Measurements from ENCODE around the gene USP16.

The USP16 gene

GRCh38 chr21:29033871-29034270 lies 9.4 kb downstream of the USP16 start:
- no peak for DNase-seq (ENCODE audit: low read depth)

GRCh38 chr21:29034678-29035077 lies 10.2 kb downstream of the USP16 start:
- DNase-seq (ENCODE audit: low read depth), result no peak

GRCh38 chr21:29052224-29052623 lies 27.8 kb downstream of the USP16 start:
- DNase-seq (ENCODE audit: low read depth), result no peak

GRCh38 chr21:29053011-29053553 lies 28.6 kb downstream of the USP16 start:
- no peak for DNase-seq (ENCODE audit: low read depth)

GRCh38 chr21:29053656-29054055 lies 29.2 kb downstream of the USP16 start:
- no peak for DNase-seq (ENCODE audit: low read depth)

- no peak for DNase-seq (ENCODE audit: low read depth)
These were observed 30.6 kb downstream of the USP16 start for GRCh38 chr21:29055080-29055479.

- DNase-seq (ENCODE audit: low read depth), result no peak
These were observed 31.5 kb downstream of the USP16 start for GRCh38 chr21:29056005-29056404.

GRCh38 chr21:29056538-29057050 lies 32.1 kb downstream of the USP16 start:
- no peak for DNase-seq (ENCODE audit: low read depth)

GRCh38 chr21:29064850-29065481 lies 40.5 kb downstream of the USP16 start:
- DNase-seq (ENCODE audit: low read depth), result no peak

- DNase-seq (ENCODE audit: low read depth), result no peak
These were observed 48.4 kb downstream of the USP16 start for GRCh38 chr21:29072873-29073221.

- peak; percentile 97 for DNase-seq (ENCODE audit: low read depth)
These were observed 48.9 kb downstream of the USP16 start, which contains the start of gene CCT8 for GRCh38 chr21:29073222-29074006. TSS of gene CCT8 (minus strand) at chr21:29073648. CDS start at chr21:29073590, 58 bp downstream.

- no peak for DNase-seq (ENCODE audit: low read depth)
These were observed 49.5 kb downstream of the USP16 start for GRCh38 chr21:29074007-29074376.

GRCh38 chr21:29074783-29075182 lies 50.3 kb downstream of the USP16 start:
- DNase-seq (ENCODE audit: low read depth), result no peak

GRCh38 chr21:29075706-29076466 lies 51.4 kb downstream of the USP16 start:
- no peak for DNase-seq (ENCODE audit: low read depth)

- DNase-seq (ENCODE audit: low read depth), result peak; percentile 55
These were observed 52.5 kb downstream of the USP16 start for GRCh38 chr21:29076731-29077640.

- no peak for DNase-seq (ENCODE audit: low read depth)
These were observed 53.2 kb downstream of the USP16 start for GRCh38 chr21:29077651-29078090.

- DNase-seq (ENCODE audit: low read depth), result no peak
These were observed 54.6 kb downstream of the USP16 start for GRCh38 chr21:29078869-29079767.

GRCh38 chr21:29080454-29080941 lies 56.0 kb downstream of the USP16 start:
- DNase-seq (ENCODE audit: low read depth), result no peak

GRCh38 chr21:29082046-29082815 lies 57.8 kb downstream of the USP16 start:
- no peak for DNase-seq (ENCODE audit: low read depth)
